ENCODE results near the gene SYT9. TPM values are rescaled to one million over a fixed set of nuclear protein-coding genes. Genes with fewer than 3 reads are reported as not detected.

SYT9 gene
- polyA plus RNA-seq, 1 donor from 2014 or later, result 2.3 TPM

- no peak overlapping the region for H3K4me3 ChIP-seq (ENCODE audit: low read length)
- H3K27ac ChIP-seq (ENCODE audit: low read length), result no peak overlapping the region
- no peak overlapping the region for H3K4me2 ChIP-seq (ENCODE audit: low read length)
- no peaks in the 10 kb centered on the region for H3K9me2 ChIP-seq (ENCODE audit: insufficient read depth, low read length)
- no peak overlapping the region for H3K9ac ChIP-seq (ENCODE audit: low read length)
- H4K20me1 ChIP-seq (ENCODE audit: insufficient read depth), result no peaks in the 10 kb centered on the region
- no peak for TF ChIP-seq POLR2AphosphoS5 (IDR thresholded peaks at IDR 0.05)
- no peak for TF ChIP-seq REST (IDR thresholded peaks at IDR 0.05; ENCODE audit: borderline replicate concordance)
- TF ChIP-seq EZH2 (IDR thresholded peaks at IDR 0.05; ENCODE audit: borderline replicate concordance, insufficient read depth, low read length, poor library complexity, severe bottlenecking), result no peak
- no peak for TF ChIP-seq MXI1 (conservative IDR thresholded peaks at IDR 0.05; ENCODE audit: poor library complexity, severe bottlenecking)
- TF ChIP-seq RAD21 (conservative IDR thresholded peaks at IDR 0.05), result no peak
- TF ChIP-seq EP300 (conservative IDR thresholded peaks at IDR 0.05; ENCODE audit: poor library complexity, severe bottlenecking), result no peak
- TF ChIP-seq CTCF (IDR thresholded peaks at IDR 0.05; ENCODE audit: poor library complexity, severe bottlenecking), result no peak
- TF ChIP-seq SMC3 (conservative IDR thresholded peaks at IDR 0.05; ENCODE audit: poor library complexity), result no peak
- TF ChIP-seq TAF1 (IDR thresholded peaks at IDR 0.05; ENCODE audit: low read depth), result no peak
- H3K27me3 ChIP-seq (ENCODE audit: insufficient read depth, low read depth, low read length), result no peaks in the 10 kb centered on the region
- no peaks in the 10 kb centered on the region for H3K36me3 ChIP-seq (ENCODE audit: insufficient read depth, low read length)
- H3F3A ChIP-seq (ENCODE audit: insufficient read depth, low read length, poor library complexity, severe bottlenecking), result no peaks in the 10 kb centered on the region
- H2AFZ ChIP-seq (ENCODE audit: low read depth, low read length), result no peak overlapping the region
- H3K9me3 ChIP-seq (ENCODE audit: low read length), result no peaks in the 10 kb centered on the region
- no peaks in the 10 kb centered on the region for H3K79me2 ChIP-seq (replicated peaks; ENCODE audit: insufficient read depth, low read length)
Measured at GRCh38 chr11:7300281-7300680, 48.6 kb downstream of the SYT9 start.

- Histone ChIP-seq H3F3A (ENCODE audit: insufficient read depth, low read length, poor library complexity, severe bottlenecking) (no peaks in the 10 kb centered on the region), H3K4me2 (ENCODE audit: low read length) (no peak overlapping the region), H3K36me3 (ENCODE audit: insufficient read depth, low read length) (no peaks in the 10 kb centered on the region), H3K9ac (ENCODE audit: low read length) (no peak overlapping the region), H3K79me2 (replicated peaks; ENCODE audit: insufficient read depth, low read length) (no peaks in the 10 kb centered on the region), H3K27me3 (ENCODE audit: insufficient read depth, low read depth, low read length) (no peaks in the 10 kb centered on the region), H3K9me3 (ENCODE audit: low read length) (no peaks in the 10 kb centered on the region), H4K20me1 (ENCODE audit: insufficient read depth) (no peaks in the 10 kb centered on the region), H3K4me3 (ENCODE audit: low read length) (no peak overlapping the region), H3K9me2 (ENCODE audit: insufficient read depth, low read length) (no peaks in the 10 kb centered on the region), H3K27ac (ENCODE audit: low read length) (no peak overlapping the region), H2AFZ (ENCODE audit: low read depth, low read length) (no peak overlapping the region)
- TF ChIP-seq SMC3 (conservative IDR thresholded peaks at IDR 0.05; ENCODE audit: poor library complexity) (no peak), MXI1 (conservative IDR thresholded peaks at IDR 0.05; ENCODE audit: poor library complexity, severe bottlenecking) (no peak), EP300 (conservative IDR thresholded peaks at IDR 0.05; ENCODE audit: poor library complexity, severe bottlenecking) (no peak), CTCF (IDR thresholded peaks at IDR 0.05; ENCODE audit: poor library complexity, severe bottlenecking) (no peak), REST (IDR thresholded peaks at IDR 0.05; ENCODE audit: borderline replicate concordance) (no peak), TAF1 (IDR thresholded peaks at IDR 0.05; ENCODE audit: low read depth) (no peak), EZH2 (IDR thresholded peaks at IDR 0.05; ENCODE audit: borderline replicate concordance, insufficient read depth, low read length, poor library complexity, severe bottlenecking) (no peak), RAD21 (conservative IDR thresholded peaks at IDR 0.05) (no peak), POLR2AphosphoS5 (IDR thresholded peaks at IDR 0.05) (no peak)
Measured at GRCh38 chr11:7303146-7303545, 51.4 kb downstream of the SYT9 start.
